Smooth muscle cell (in vitro differentiated cells): ENCODE measurements around the gene IDH3G. TPM values are rescaled to one million over a fixed set of nuclear protein-coding genes. Genes with fewer than 3 reads are reported as not detected.

Source experiments
- DNase-seq: peaks from one replicate; lab custom pipeline; 2025; ENCODE audit not compliant: unreplicated experiment; lab: John Stamatoyannopoulos, UW
- H2AFZ ChIP-seq: fragments of 200-600 bp; sonication (generic); 2 replicates; pipeline ENCODE4 v1.6.0; 2016; ENCODE audit warnings: antibody characterized with exemption, low read depth, mild to moderate bottlenecking
- H3F3A ChIP-seq: fragments of 200-600 bp; sonication (generic); 2 replicates; pipeline ENCODE4 v1.6.0; 2017; ENCODE audit warnings: antibody characterized with exemption, low read depth
- H3K27ac ChIP-seq: fragments of 200-600 bp; sonication (generic); 2 replicates; pipeline ENCODE4 v1.5.1; 2016; ENCODE audit warnings: low read depth, mild to moderate bottlenecking
- H3K27me3 ChIP-seq: fragments of 200-600 bp; sonication (generic); 2 replicates; pipeline ENCODE4 v1.6.1; 2016; ENCODE audit warnings: low read depth, mild to moderate bottlenecking
- H3K36me3 ChIP-seq: fragments of 200-600 bp; sonication (generic); 2 replicates; pipeline ENCODE4 v1.5.1; 2016; ENCODE audit warnings: low read depth
- H3K4me1 ChIP-seq: fragments of 200-600 bp; sonication (generic); 2 replicates; pipeline ENCODE4 v1.5.1; 2016; ENCODE audit warnings: low read depth
- H3K4me2 ChIP-seq: fragments of 200-600 bp; sonication (generic); 2 replicates; pipeline ENCODE4 v1.6.0; 2016; ENCODE audit warnings: mild to moderate bottlenecking
- H3K4me3 ChIP-seq: fragments of 200-600 bp; sonication (generic); 2 replicates; pipeline ENCODE4 v1.5.1; 2016; ENCODE audit warnings: mild to moderate bottlenecking
- H3K79me2 ChIP-seq: fragments of 200-600 bp; sonication (generic); 2 replicates; pipeline ENCODE4 v1.6.0; 2016; ENCODE audit warnings: low read depth, mild to moderate bottlenecking
- H3K9ac ChIP-seq: fragments of 200-600 bp; sonication (generic); 2 replicates; pipeline ENCODE4 v1.6.0; 2016; ENCODE audit warnings: low read depth
- H3K9me3 ChIP-seq: fragments of 200-600 bp; sonication (generic); replicated peaks from 2 replicates; pipeline ENCODE4 v1.5.1; 2016; ENCODE audit warnings: low read depth
- H4K20me1 ChIP-seq: fragments of 200-600 bp; sonication (generic); 2 replicates; pipeline ENCODE4 v1.6.0; 2016; ENCODE audit warnings: low read depth
- CTCF ChIP-seq: fragments of 200-600 bp; sonication (generic); IDR thresholded peaks from 2 replicates; pipeline ENCODE4 v1.5.1; 2017; ENCODE audit warnings: borderline replicate concordance, mild to moderate bottlenecking, antibody characterized with exemption; ENCODE audit not compliant: insufficient read depth, poor library complexity, severe bottlenecking
- WGBS: methylation state at CpG from one replicate; pipeline ENCODE4 v1.1.7; 2016; ENCODE audit warnings: low lambda C conversion rate; 5-methylcytosine and 5-hydroxymethylcytosine counted together
- polyA plus RNA-seq: library from polyadenylated mRNA; unstranded; fragments of >200 nt; fragmentation: Nextera tagmentation; extraction: Ambion mirVana; gene quantifications from 2 replicates; pipeline ENCODE4 v1.2.1, GENCODE V29; 2016
- total RNA-seq: library from RNA; depleted of rRNA; stranded (reverse); fragments of >200 nt; gene quantifications from 2 replicates; pipeline ENCODE4 v1.2.3, GENCODE V29; 2014

The IDH3G gene
- total and polyA plus RNA-seq, 2 experiments from 2014 or later = 86.0 to 88.9 TPM

GRCh38 chrX:153736871-153737441 is 57.2 kb downstream of the IDH3G start:
- Histone ChIP-seq H3K27me3 (no peaks in the 10 kb centered on the region), H3K27ac (no peak overlapping the region), H3K9ac (no peak overlapping the region), H3K4me2 (no peak overlapping the region), H2AFZ (no peak overlapping the region), H3K4me1 (no peaks in the 10 kb centered on the region), H3K9me3 (no peaks in the 10 kb centered on the region), H3K4me3 (no peak overlapping the region), H4K20me1 (no peaks in the 10 kb centered on the region), H3K79me2 (no peaks in the 10 kb centered on the region), H3F3A (no peaks in the 10 kb centered on the region), H3K36me3 (no peaks in the 10 kb centered on the region)
- TF ChIP-seq CTCF = no peak
- 89% methylated on average over 15 of the region's 15 CpGs for WGBS
- DNase-seq = no peak

GRCh38 chrX:153736071-153736820 is 57.9 kb downstream of the IDH3G start:
- Histone ChIP-seq H3K4me2 (no peak overlapping the region), H3F3A (no peaks in the 10 kb centered on the region), H3K79me2 (no peaks in the 10 kb centered on the region), H3K4me3 (no peak overlapping the region), H3K27ac (no peak overlapping the region), H2AFZ (no peak overlapping the region), H3K9me3 (no peaks in the 10 kb centered on the region), H3K36me3 (no peaks in the 10 kb centered on the region), H3K27me3 (no peaks in the 10 kb centered on the region), H3K9ac (no peak overlapping the region), H4K20me1 (no peaks in the 10 kb centered on the region), H3K4me1 (no peaks in the 10 kb centered on the region)
- no peak for DNase-seq
- WGBS = 89% methylated on average over 26 of the region's 30 CpGs
- TF ChIP-seq CTCF = no peak

Other genes starting within 250 kb of the IDH3G start
- 9.4 and 17.9 TPM in 2 replicates for gene CCNQ, start 195.2 kb downstream of the IDH3G start, total RNA-seq
- gene CCNQ, start 195.2 kb downstream of the IDH3G start, polyA plus RNA-seq = 23.0 and 27.3 TPM in 2 replicates
- gene DUSP9, start 147.2 kb downstream of the IDH3G start, total RNA-seq = 3.0 and 4.7 TPM in 2 replicates
- gene DUSP9, start 147.2 kb downstream of the IDH3G start, polyA plus RNA-seq = 7.2 and 11.3 TPM in 2 replicates
- 4.0 and 6.4 TPM in 2 replicates for gene PNCK, start 120.6 kb downstream of the IDH3G start, total RNA-seq
- gene PNCK, start 120.6 kb downstream of the IDH3G start, polyA plus RNA-seq = 2.8 and 9.2 TPM in 2 replicates
- 42.6 and 45.2 TPM in 2 replicates for gene SLC6A8, start 106.4 kb downstream of the IDH3G start, total RNA-seq
- gene SLC6A8, start 106.4 kb downstream of the IDH3G start, polyA plus RNA-seq = 98.1 and 128 TPM in 2 replicates
- 128 and 139 TPM in 2 replicates for gene BCAP31, start 70.0 kb downstream of the IDH3G start, total RNA-seq
- gene BCAP31, start 70.0 kb downstream of the IDH3G start, polyA plus RNA-seq = 207 and 260 TPM in 2 replicates
- gene ABCD1, start 69.5 kb downstream of the IDH3G start, total RNA-seq = 6.2 and 7.1 TPM in 2 replicates
- gene ABCD1, start 69.5 kb downstream of the IDH3G start, polyA plus RNA-seq = 9.4 and 10.9 TPM in 2 replicates
- gene PLXNB3, start 30.1 kb downstream of the IDH3G start, total RNA-seq = 0.58 and 0.67 TPM in 2 replicates
- 3.9 and 7.8 TPM in 2 replicates for gene PLXNB3, start 30.1 kb downstream of the IDH3G start, polyA plus RNA-seq
- not detected in 2 replicates for gene SRPK3, start 13.3 kb downstream of the IDH3G start, total RNA-seq
- gene SRPK3, start 13.3 kb downstream of the IDH3G start, polyA plus RNA-seq = 0.05 and 1.5 TPM in 2 replicates
- gene SSR4, start 293 bp upstream of the IDH3G start, total RNA-seq = 397 and 443 TPM in 2 replicates
- 663 and 677 TPM in 2 replicates for gene SSR4, start 293 bp upstream of the IDH3G start, polyA plus RNA-seq
- gene PDZD4, start 36.2 kb upstream of the IDH3G start, total RNA-seq = 2.3 and 3.1 TPM in 2 replicates
- 2.3 and 2.9 TPM in 2 replicates for gene PDZD4, start 36.2 kb upstream of the IDH3G start, polyA plus RNA-seq
- gene L1CAM, start 91.8 kb upstream of the IDH3G start, total RNA-seq = 27.2 and 38.6 TPM in 2 replicates
- 61.1 and 68.7 TPM in 2 replicates for gene L1CAM, start 91.8 kb upstream of the IDH3G start, polyA plus RNA-seq
- gene AVPR2, start 110.3 kb upstream of the IDH3G start, total RNA-seq = not detected in 2 replicates
- gene AVPR2, start 110.3 kb upstream of the IDH3G start, polyA plus RNA-seq = not detected in 2 replicates
- 7.6 and 10.9 TPM in 2 replicates for gene ARHGAP4, start 131.9 kb upstream of the IDH3G start, total RNA-seq
- gene ARHGAP4, start 131.9 kb upstream of the IDH3G start, polyA plus RNA-seq = 11.5 and 15.5 TPM in 2 replicates
- gene NAA10, start 140.7 kb upstream of the IDH3G start, total RNA-seq = 80.1 and 81.2 TPM in 2 replicates
- gene NAA10, start 140.7 kb upstream of the IDH3G start, polyA plus RNA-seq = 124 and 149 TPM in 2 replicates
- not detected in 2 replicates for gene RENBP, start 150.3 kb upstream of the IDH3G start, total RNA-seq
- 0.11 and 0.43 TPM in 2 replicates for gene RENBP, start 150.3 kb upstream of the IDH3G start, polyA plus RNA-seq
- 23.3 and 23.7 TPM in 2 replicates for gene HCFC1, start 177.4 kb upstream of the IDH3G start, total RNA-seq
- 22.8 and 28.0 TPM in 2 replicates for gene HCFC1, start 177.4 kb upstream of the IDH3G start, polyA plus RNA-seq
- gene TMEM187, start 178.4 kb upstream of the IDH3G start, total RNA-seq = 5.0 and 6.2 TPM in 2 replicates
- 9.8 and 11.2 TPM in 2 replicates for gene TMEM187, start 178.4 kb upstream of the IDH3G start, polyA plus RNA-seq
- gene IRAK1, start 225.5 kb upstream of the IDH3G start, total RNA-seq = 21.5 and 29.4 TPM in 2 replicates
- 63.4 and 84.2 TPM in 2 replicates for gene IRAK1, start 225.5 kb upstream of the IDH3G start, polyA plus RNA-seq